NCI-H1417 (cell line): ENCODE results near the gene OR2W3.

Source experiments
- DNase-seq, 3 experiments: peaks; one replicate each; lab custom pipeline; 2025; lab: John Stamatoyannopoulos, UW

OR2W3 gene

GRCh38 chr1:247919952-247920351 lies 24.6 kb downstream of the OR2W3 start, which contains the start of gene OR2T8:
TSS of gene OR2T8 (plus strand) at chr1:247920252. CDS start at chr1:247921018, 766 bp downstream.
- no peak for DNase-seq

DNA sequence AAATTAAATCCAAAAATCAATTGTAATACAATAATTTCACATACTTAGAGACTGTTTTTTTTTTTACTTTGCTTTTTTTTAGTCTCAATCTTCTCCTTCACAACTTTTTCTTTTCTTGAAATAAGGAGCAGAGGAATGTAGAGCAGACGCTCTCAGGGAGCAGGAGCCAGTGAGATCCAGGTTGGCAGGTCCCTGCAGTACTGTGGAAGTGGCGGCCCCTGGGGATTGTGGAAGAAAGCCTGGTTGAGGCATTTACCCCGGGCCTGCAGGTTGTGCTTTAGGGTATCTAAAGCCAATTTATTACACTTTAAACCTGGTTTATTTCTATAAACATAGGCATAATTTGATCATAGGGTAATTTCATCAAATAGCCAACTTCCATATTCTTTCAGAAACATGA lies 28.6 kb downstream of the OR2W3 start:
- DNase-seq = no peak

DNA sequence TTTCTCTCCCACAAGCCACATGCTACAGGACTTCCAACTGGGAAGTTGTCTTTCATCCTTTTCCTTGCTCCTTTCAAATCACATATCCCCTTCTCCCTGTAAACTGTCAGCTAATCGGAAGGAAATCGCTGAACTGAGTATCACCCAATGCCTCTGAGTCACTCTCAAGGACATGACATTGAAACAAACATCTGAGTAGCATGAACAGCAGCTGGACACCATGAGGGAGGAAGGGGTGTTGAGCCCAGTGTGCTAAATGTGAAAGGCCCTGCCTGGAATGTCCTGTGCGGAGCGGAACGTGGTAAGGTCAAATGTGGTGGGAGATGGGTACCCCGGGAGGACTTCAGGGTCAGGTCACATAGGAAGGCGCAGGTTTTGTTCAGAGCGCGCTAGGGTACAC lies 29.5 kb downstream of the OR2W3 start, which contains the start of gene OR2AJ1:
TSS of gene OR2AJ1 (plus strand) at position 22 of the 400 bp plus-strand sequence. CDS start 8,880 bp downstream, outside the sequence.
- DNase-seq = no peak

DNA sequence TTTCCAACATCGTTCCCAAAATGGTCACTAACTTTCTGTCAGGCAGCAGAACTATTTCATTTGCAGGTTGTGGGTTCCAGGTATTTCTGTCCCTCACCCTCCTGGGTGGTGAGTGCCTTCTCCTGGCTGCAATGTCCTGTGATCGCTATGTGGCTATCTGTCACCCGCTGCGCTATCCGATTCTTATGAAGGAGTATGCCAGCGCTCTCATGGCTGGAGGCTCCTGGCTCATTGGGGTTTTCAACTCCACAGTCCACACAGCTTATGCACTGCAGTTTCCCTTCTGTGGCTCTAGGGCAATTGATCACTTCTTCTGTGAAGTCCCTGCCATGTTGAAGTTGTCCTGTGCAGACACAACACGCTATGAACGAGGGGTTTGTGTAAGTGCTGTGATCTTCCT lies 38.6 kb downstream of the OR2W3 start:
- no peak for DNase-seq

DNA sequence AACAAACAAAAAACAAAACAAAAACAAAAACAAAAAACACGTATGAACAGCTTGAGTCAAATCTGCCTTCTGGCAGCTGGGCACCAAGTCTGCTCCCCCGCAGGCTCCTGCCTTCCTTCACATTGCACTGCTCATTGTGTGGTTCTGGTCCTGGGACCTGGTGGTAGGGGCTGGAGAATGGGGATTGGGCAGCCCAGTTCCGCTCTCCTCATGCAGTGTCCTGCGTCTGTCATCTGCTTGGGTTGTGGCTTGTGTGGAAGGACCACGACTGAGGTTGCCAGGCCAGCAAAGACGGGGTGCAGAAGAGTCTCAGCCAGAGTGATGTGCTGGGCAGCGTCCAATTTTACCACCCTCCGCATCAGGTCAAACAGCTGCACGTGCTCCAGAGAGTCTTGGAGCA lies 40.4 kb downstream of the OR2W3 start:
- DNase-seq = no peak

DNA sequence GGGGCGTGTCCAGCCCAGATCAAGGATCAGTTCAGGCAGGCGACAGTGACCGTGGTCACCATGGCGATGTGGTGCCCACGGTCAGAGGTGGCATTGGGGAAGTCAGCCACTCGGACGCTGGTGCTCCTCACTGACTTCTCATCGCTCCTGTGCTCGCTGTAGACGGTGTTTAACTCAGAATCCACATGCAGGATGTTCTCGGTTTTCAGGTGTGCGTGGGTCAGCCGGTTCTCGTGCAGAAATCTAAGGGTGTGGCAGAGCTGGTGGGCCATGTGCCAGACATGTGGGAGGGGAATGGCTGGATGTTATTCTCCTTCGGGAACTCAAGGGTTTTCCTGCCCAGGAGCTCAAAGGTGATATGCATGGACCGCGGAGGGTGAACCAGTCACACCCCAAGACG lies 41.0 kb downstream of the OR2W3 start:
- DNase-seq = no peak

DNA sequence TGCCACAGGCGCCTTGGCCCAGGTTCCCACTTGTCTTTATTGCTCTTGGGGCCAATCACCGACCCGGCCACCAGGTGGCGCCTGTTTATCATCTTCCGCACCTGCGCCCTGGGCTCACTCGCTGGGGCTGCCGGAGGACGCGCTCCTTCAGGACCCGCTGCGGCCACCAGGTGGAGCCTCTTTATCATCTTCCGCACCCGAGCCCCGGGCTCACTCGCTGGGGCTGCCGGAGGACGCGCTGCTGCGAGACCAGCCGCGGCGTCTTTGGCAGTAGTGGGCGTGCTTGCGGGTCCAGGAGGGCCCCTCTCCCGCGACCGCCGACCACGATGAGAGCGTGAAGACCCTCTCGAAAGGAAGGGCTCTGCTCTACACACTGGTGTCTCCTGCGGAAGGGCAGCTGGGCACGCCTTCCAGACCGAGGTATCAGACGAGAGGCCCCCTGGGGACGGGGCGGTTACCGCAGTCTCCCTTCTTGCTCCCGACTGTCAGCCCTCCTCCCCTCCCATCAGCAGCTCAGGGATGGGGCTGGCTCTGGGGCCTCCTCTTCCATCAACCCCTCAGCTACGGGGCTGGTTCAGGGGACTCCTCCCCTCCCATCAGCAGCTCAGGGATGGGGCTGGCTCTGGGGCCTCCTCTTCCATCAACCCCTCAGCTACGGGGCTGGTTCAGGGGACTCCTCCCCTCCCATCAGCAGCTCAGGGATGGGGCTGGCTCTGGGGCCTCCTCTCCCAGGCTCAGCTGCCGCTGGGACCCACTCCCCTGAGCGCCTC lies 41.8 kb downstream of the OR2W3 start:
- DNase-seq = peak in 1 of 3 experiments; percentile 1

- DNase-seq = no peak
These were observed 47.2 kb downstream of the OR2W3 start for GRCh38 chr1:247942624-247943023.
